Esophagus squamous epithelium (tissue), 5 donors: ENCODE results near the gene FBH1. TPM values are rescaled to one million over a fixed set of nuclear protein-coding genes. Genes with fewer than 3 reads are reported as not detected.

Experiments
- DNase-seq: peaks from one replicate; lab custom pipeline; 2025; lab: John Stamatoyannopoulos, UW
- H3K27ac ChIP-seq, 4 donors: fragments of 200-600 bp; sonication (generic); one replicate each; pipeline ENCODE4 v1.5.1; 2016 to 2019; ENCODE audit warnings: mild to moderate bottlenecking in 1 of 4
- H3K27me3 ChIP-seq, 4 donors: fragments of 200-600 bp; sonication (generic); 1 replicate in 3 of 4; 2 replicates in 1 of 4; pipeline versions ENCODE4 v1.5.1 to v1.6.0; 2017 to 2021; ENCODE audit warnings: antibody characterized with exemption in 1 of 4
- H3K36me3 ChIP-seq, 3 donors: fragments of 200-600 bp; sonication (generic); one replicate each; pipeline ENCODE4 v1.5.1; 2016 to 2019
- H3K4me1 ChIP-seq, 3 donors: fragments of 200-600 bp; sonication (generic); one replicate each; pipeline ENCODE4 v1.5.1; 2017 to 2019
- H3K4me3 ChIP-seq, 4 donors: fragments of 200-600 bp; sonication (generic); 1 replicate in 3 of 4; 2 replicates in 1 of 4; pipeline ENCODE4 v1.5.1; 2016 to 2019; ENCODE audit warnings: mild to moderate bottlenecking in 2 of 4, moderate library complexity in 1 of 4
- H3K9me3 ChIP-seq, 3 donors: fragments of 200-600 bp; sonication (generic); one replicate each; pipeline ENCODE4 v1.5.1; 2016 to 2019
- CTCF ChIP-seq, 6 experiments: fragments of 450-650 bp in 4 of 6; fragments of 200-600 bp in 2 of 6; sonication (generic) in 2 of 6; IDR thresholded peaks; one replicate each; pipeline ENCODE4 v1.5.1; 2016 to 2019; ENCODE audit warnings: antibody characterized with exemption in 6 of 6, mild to moderate bottlenecking in 4 of 6, moderate library complexity in 4 of 6
- POLR2A ChIP-seq, 4 donors: fragments of 450-650 bp; IDR thresholded peaks; one replicate each; pipeline ENCODE4 v1.6.1; 2017; ENCODE audit warnings: antibody characterized with exemption in 4 of 4, mild to moderate bottlenecking in 4 of 4, moderate library complexity in 3 of 4
- WGBS, 2 donors: methylation state at CpG; one replicate each; pipeline ENCODE4 v1.1.5; 2018; 5-methylcytosine and 5-hydroxymethylcytosine counted together
- intact Hi-C: fragments of 100-400 bp; cut with DNase I; formaldehyde crosslinking; loops from one replicate; pipeline ENCODE4 v1.15.0; 2022
- total RNA-seq, 4 donors: library from RNA; depleted of rRNA; stranded (reverse); fragments of >200 nt; gene quantifications; one replicate each; pipeline ENCODE4 v1.1.0, GENCODE V29; 2016
- donor health status: DM: yes; HTN: yes; CAD: no.

The FBH1 gene
- total RNA-seq, 4 donors from 2014 or later, result 48.5 to 93.8 (median 54.1) TPM

GRCh38 chr10:5968681-5969453, 78.8 kb downstream of the FBH1 start:
- DNase-seq, result no peak
- intact Hi-C loops, result no loop called here
- Histone ChIP-seq H3K36me3 (peaks cover 0 to 25% (median 0%) of the 10 kb centered on the region in 3 donors), H3K27me3 (no peaks in the 10 kb centered on the region), H3K9me3 (no peaks in the 10 kb centered on the region), H3K27ac (no peak overlapping the region), H3K4me1 (peaks cover 10 to 32% (median 17%) of the 10 kb centered on the region in 3 donors), H3K4me3 (no peak overlapping the region)
- TF ChIP-seq CTCF (IDR thresholded peaks at IDR 0.05) (no peak), POLR2A (IDR thresholded peaks at IDR 0.05) (no peak)
- WGBS, 2 donors, result 86 to 87% methylated on average over 8 to 9 of the region's 9 CpGs

- peaks cover 10 to 44% (median 23%) of the 10 kb centered on the region in 3 donors for H3K4me1 ChIP-seq
- TF ChIP-seq POLR2A (IDR thresholded peaks at IDR 0.05), result no peak
- no peak for TF ChIP-seq CTCF (IDR thresholded peaks at IDR 0.05)
- H3K27me3 ChIP-seq, result no peaks in the 10 kb centered on the region
- no peak overlapping the region for H3K4me3 ChIP-seq
- peaks cover 0 to 13% (median 0%) of the 10 kb centered on the region in 3 donors for H3K36me3 ChIP-seq
- intact Hi-C loops, result no loop called here
- peak overlapping the region in 1 of 4 donors; percentile 79 for H3K27ac ChIP-seq
- no peak for DNase-seq
- 86 to 91% methylated on average over 2 of the region's 2 CpGs for WGBS, 2 donors
- H3K9me3 ChIP-seq, result no peaks in the 10 kb centered on the region
These were observed 80.0 kb downstream of the FBH1 start for GRCh38 chr10:5970066-5970465.

GRCh38 chr10:5970527-5970926, 80.5 kb downstream of the FBH1 start:
- no peak for DNase-seq
- peaks cover 10 to 49% (median 28%) of the 10 kb centered on the region in 3 donors for H3K4me1 ChIP-seq

GRCh38 chr10:5971315-5971832, 81.3 kb downstream of the FBH1 start:
- Histone ChIP-seq H3K27me3 (no peaks in the 10 kb centered on the region), H3K9me3 (no peaks in the 10 kb centered on the region), H3K4me3 (peak overlapping the region in 1 of 4 donors; percentile 27), H3K27ac (peak overlapping the region; percentile 76 to 89 (median 79)), H3K4me1 (peaks cover 10 to 57% (median 34%) of the 10 kb centered on the region in 3 donors), H3K36me3 (peaks cover 0 to under 1% (median 0%) of the 10 kb centered on the region in 3 donors)
- 28 to 38% methylated on average over 4 to 8 of the region's 8 CpGs for WGBS, 2 donors
- DNase-seq, result no peak
- intact Hi-C loops, result no loop called here
- TF ChIP-seq CTCF (IDR thresholded peaks at IDR 0.05) (no peak), POLR2A (IDR thresholded peaks at IDR 0.05) (no peak)

More at GRCh38 chr10:5970527-5970926, 80.5 kb downstream of the FBH1 start:
- no peaks in the 10 kb centered on the region for H3K27me3 ChIP-seq
- H3K27ac ChIP-seq, result peak overlapping the region; percentile 76 to 89 (median 79)
- H3K9me3 ChIP-seq, result no peaks in the 10 kb centered on the region
- no peak overlapping the region for H3K4me3 ChIP-seq
- intact Hi-C loops, result no loop called here
- TF ChIP-seq POLR2A (IDR thresholded peaks at IDR 0.05) (no peak), CTCF (IDR thresholded peaks at IDR 0.05) (no peak)
- peaks cover 0 to 8% (median 0%) of the 10 kb centered on the region in 3 donors for H3K36me3 ChIP-seq
- 86 to 88% methylated on average over 3 of the region's 3 CpGs for WGBS, 2 donors

- Histone ChIP-seq H3K27ac (peak overlapping the region; percentile 76 to 89 (median 79)), H3K36me3 (no peaks in the 10 kb centered on the region), H3K4me3 (peak overlapping the region in 1 of 4 donors; percentile 27), H3K9me3 (no peaks in the 10 kb centered on the region), H3K4me1 (peaks cover 10 to 62% (median 34%) of the 10 kb centered on the region in 3 donors), H3K27me3 (no peaks in the 10 kb centered on the region)
- WGBS, 2 donors, result 35 to 50% methylated on average over 4 of the region's 4 CpGs
- no peak for DNase-seq
- intact Hi-C loops, result no loop called here
- TF ChIP-seq POLR2A (IDR thresholded peaks at IDR 0.05) (no peak), CTCF (IDR thresholded peaks at IDR 0.05) (no peak)
These were observed 81.8 kb downstream of the FBH1 start for GRCh38 chr10:5971886-5972285.
